ENCODE measurements around the gene FAM47C. TPM values are rescaled to one million over a fixed set of nuclear protein-coding genes. Genes with fewer than 3 reads are reported as not detected.
A peak's percentile ranks its signal among the peaks of the same experiment; 100 is the strongest.
"Not testable (repeated sequence)": the region's sequence is repeated elsewhere in the genome, so short reads cannot be mapped to it uniquely, and the experiment has no call there.

Gene FAM47C
- total RNA-seq, 1 donor from 2014 or later: not detected

DNA sequence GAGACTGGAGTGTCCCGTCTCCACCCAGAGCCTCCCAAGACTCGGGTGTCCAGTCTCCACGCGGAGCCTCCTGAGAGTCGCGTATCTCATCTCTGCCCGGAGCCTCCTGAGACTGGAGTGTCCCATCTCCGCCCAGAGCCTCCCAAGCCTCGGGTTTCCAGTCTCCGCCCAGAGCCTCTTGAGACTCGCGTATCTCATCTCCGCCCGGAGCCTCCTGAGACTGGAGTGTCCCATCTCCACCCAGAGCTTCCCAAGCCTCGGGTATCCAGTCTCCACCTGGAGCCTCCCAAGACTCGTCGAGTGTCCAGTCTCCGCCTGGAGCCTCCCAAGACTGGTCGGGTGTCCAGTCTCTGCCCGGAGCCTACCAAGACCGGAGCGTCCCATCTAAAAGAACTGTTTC is 2.3 kb downstream of the FAM47C start:
- Mint-ChIP-seq H3K4me3 (ENCODE audit: unreplicated experiment) (no peak overlapping the region), H3K36me3 (ENCODE audit: low read depth) (no peaks in the 10 kb centered on the region), H3K27me3 (ENCODE audit: low read depth) (no peaks in the 10 kb centered on the region), H3K4me1 (ENCODE audit: low read depth) (no peaks in the 10 kb centered on the region), H3K9me3 (ENCODE audit: low read depth) (peaks cover 21% of the 10 kb centered on the region), H3K27ac (ENCODE audit: unreplicated experiment) (no peak overlapping the region)
- DNase-seq (ENCODE audit: low spot score): peak; percentile 79
- no peak for TF ChIP-seq CTCF (IDR thresholded peaks at IDR 0.05)

GRCh38 chrX:37034260-37034659 is 26.1 kb downstream of the FAM47C start:
- DNase-seq (ENCODE audit: low spot score); H3K4me1 Mint-ChIP-seq (ENCODE audit: low read depth); H3K27me3 Mint-ChIP-seq (ENCODE audit: low read depth); H3K27ac Mint-ChIP-seq (ENCODE audit: unreplicated experiment); H3K36me3 Mint-ChIP-seq (ENCODE audit: low read depth); H3K4me3 Mint-ChIP-seq (ENCODE audit: unreplicated experiment): not testable (repeated sequence)
- peaks cover 12% of the 10 kb centered on the region for H3K9me3 Mint-ChIP-seq (ENCODE audit: low read depth)

DNA sequence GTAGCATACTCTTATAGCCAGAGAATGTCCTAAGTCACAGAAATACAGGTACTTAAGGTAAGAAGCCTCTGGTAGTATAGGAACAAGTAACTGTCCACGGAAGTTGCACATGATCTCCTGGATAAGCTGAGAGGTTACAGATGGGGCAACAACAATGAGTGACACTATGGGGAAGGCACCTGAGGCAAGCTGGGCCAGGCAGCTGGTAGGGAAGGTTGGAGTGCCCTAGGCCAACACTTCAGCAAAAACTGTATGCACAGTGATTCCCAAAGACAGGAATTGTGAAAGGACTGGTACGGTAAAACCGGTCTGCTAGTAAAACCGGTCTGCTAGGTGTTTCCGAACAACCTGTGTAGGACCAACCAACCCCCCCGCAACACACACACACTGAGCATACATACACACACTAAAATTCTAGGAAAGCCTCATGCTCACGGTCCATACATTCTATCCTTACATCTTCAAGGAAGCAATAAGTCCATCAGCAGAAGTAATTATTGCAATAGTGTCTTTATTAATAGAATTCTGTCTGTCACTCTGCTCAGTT is 28.6 kb downstream of the FAM47C start:
- H3K4me3 Mint-ChIP-seq (ENCODE audit: unreplicated experiment); H3K27ac Mint-ChIP-seq (ENCODE audit: unreplicated experiment); H3K9me3 Mint-ChIP-seq (ENCODE audit: low read depth); H3K27me3 Mint-ChIP-seq (ENCODE audit: low read depth); DNase-seq (ENCODE audit: low spot score); H3K36me3 Mint-ChIP-seq (ENCODE audit: low read depth); H3K4me1 Mint-ChIP-seq (ENCODE audit: low read depth): not testable (repeated sequence)

DNA sequence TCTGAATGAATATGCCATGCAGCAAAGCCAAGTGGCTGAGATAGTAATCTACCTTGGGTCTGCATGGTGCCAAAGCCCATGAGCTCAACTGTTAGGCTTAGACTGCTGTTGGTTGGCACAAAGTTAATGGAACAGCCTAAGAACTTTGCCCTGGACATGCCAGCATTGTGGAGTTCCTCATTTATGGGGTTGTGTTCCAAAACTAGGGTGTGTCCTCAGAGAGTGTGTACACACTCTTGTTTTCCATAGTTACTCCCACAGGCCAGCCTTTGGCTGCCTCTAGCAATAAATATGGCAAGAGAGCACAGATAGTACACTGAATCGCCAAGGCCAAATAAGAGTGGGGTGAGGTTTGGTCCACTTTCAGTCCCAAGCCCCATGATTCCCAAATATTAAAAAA is 30.6 kb downstream of the FAM47C start:
- H3K9me3 Mint-ChIP-seq (ENCODE audit: low read depth); H3K27me3 Mint-ChIP-seq (ENCODE audit: low read depth); H3K4me1 Mint-ChIP-seq (ENCODE audit: low read depth); H3K36me3 Mint-ChIP-seq (ENCODE audit: low read depth); H3K27ac Mint-ChIP-seq (ENCODE audit: unreplicated experiment); DNase-seq (ENCODE audit: low spot score); H3K4me3 Mint-ChIP-seq (ENCODE audit: unreplicated experiment): not testable (repeated sequence)

DNA sequence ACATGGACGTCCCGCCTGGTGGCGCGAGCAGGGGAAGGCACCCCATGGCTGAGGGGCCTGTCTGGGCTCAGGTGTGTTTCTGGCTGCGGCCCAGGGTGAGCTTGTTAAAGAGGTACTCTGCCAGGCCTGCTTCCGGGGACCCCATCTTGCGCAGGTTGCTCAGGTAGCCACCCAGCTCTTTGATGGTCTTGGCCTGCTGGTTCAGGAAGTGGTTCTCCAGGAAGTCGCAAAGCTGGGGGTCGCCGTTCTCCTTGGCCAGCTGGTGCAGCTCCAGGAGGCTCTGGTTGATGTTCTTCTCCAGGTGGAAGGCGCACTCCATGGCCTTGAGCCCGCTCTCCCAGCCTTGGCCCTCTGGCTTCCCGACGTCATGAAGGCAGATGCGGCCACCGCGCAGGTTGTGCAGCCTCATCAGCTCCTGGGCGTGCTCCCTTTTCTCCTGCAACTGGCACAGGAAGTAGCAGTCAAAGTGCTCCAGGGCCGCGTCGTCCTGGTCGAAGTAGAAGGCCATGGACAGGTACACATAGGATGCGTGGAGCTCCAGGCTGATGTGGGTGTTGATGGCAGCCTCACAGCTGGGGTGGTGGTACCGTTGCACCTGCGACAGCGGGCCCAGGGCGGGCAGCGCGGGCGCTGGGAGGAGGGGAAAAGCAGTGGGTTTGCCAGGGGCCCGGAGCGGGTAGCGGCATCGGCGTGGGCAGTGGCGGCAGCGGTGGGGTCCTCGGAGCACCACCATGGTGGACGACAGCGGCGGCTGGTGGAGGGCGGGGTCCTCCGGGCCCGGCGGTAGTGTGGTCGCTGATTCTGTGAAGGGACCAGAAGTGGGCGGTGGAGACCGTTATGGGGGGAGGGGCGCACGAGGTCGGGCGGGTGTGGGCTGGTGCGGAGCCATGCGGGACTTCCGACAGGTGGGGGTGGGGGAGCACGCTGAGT is 35.1 kb downstream of the FAM47C start:
- not testable (repeated sequence) for H3K27ac Mint-ChIP-seq (ENCODE audit: unreplicated experiment); H3K4me1 Mint-ChIP-seq (ENCODE audit: low read depth); H3K27me3 Mint-ChIP-seq (ENCODE audit: low read depth); H3K36me3 Mint-ChIP-seq (ENCODE audit: low read depth); H3K4me3 Mint-ChIP-seq (ENCODE audit: unreplicated experiment)
- peaks cover 18% of the 10 kb centered on the region for H3K9me3 Mint-ChIP-seq (ENCODE audit: low read depth)
- peak; percentile 69 for DNase-seq (ENCODE audit: low spot score)

GRCh38 chrX:37047776-37048175 is 39.6 kb downstream of the FAM47C start:
- DNase-seq (ENCODE audit: low spot score): no peak
- no peak overlapping the region for H3K4me3 Mint-ChIP-seq (ENCODE audit: unreplicated experiment)
- no peaks in the 10 kb centered on the region for H3K27me3 Mint-ChIP-seq (ENCODE audit: low read depth)
- no peak overlapping the region for H3K27ac Mint-ChIP-seq (ENCODE audit: unreplicated experiment)
- H3K4me1 Mint-ChIP-seq (ENCODE audit: low read depth): no peaks in the 10 kb centered on the region
- H3K36me3 Mint-ChIP-seq (ENCODE audit: low read depth): no peaks in the 10 kb centered on the region
- TF ChIP-seq CTCF (IDR thresholded peaks at IDR 0.05): no peak
- H3K9me3 Mint-ChIP-seq (ENCODE audit: low read depth): peaks cover 14% of the 10 kb centered on the region

- not testable (repeated sequence) for H3K36me3 Mint-ChIP-seq (ENCODE audit: low read depth); H3K27me3 Mint-ChIP-seq (ENCODE audit: low read depth); DNase-seq (ENCODE audit: low spot score); H3K27ac Mint-ChIP-seq (ENCODE audit: unreplicated experiment); H3K4me1 Mint-ChIP-seq (ENCODE audit: low read depth); H3K9me3 Mint-ChIP-seq (ENCODE audit: low read depth); H3K4me3 Mint-ChIP-seq (ENCODE audit: unreplicated experiment)
Measured at GRCh38 chrX:37057572-37057971, 49.4 kb downstream of the FAM47C start.

Data from chondrocyte (in vitro differentiated cells).